ENCODE results near the gene ZNF397.

The ZNF397 gene

GRCh38 chr18:35240664-35241447 is at the start of gene ZNF397:
Gene ZNF397, plus strand, starts transcription at chr18:35241034. Its CDS starts 1,437 bp downstream, at chr18:35242471.
- Histone ChIP-seq H3K9me2 (replicated peaks; ENCODE audit: insufficient read depth, low read length) (no peaks in the 10 kb centered on the region), H3K36me3 (replicated peaks; ENCODE audit: insufficient read depth, low read length) (0 out of 2 replicates have a peak, but pooled peaks cover 3% of the 10 kb centered on the region), H3F3A (ENCODE audit: insufficient read depth, low read length) (no peaks in the 10 kb centered on the region), H3K4me2 (ENCODE audit: low read depth, low read length) (peak within 1 kb of the TSS; percentile 55), H3K27ac (ENCODE audit: low read length) (peak within 1 kb of the TSS; percentile 88), H3K9me3 (replicated peaks; ENCODE audit: insufficient read depth, low read length) (no peaks in the 10 kb centered on the region), H3K4me3 (ENCODE audit: low read length) (peak within 1 kb of the TSS; percentile 77), H3K27me3 (replicated peaks; ENCODE audit: insufficient read depth, low read length) (no peaks in the 10 kb centered on the region), H3K9ac (ENCODE audit: low read length) (peak within 1 kb of the TSS; percentile 88), H3K4me1 (ENCODE audit: low read length) (0 out of 2 replicates have a peak, but pooled peaks cover 3% of the 10 kb centered on the region), H3K79me2 (ENCODE audit: low read length) (peaks cover 7% of the 10 kb centered on the region; the same call in 1 of the 2 replicates), H2AFZ (ENCODE audit: low read length) (peak within 1 kb of the TSS; percentile 96), H4K20me1 (ENCODE audit: insufficient read depth, low read length) (no peaks in the 10 kb centered on the region)
- DNase-seq, result peak; percentile 97
- TF ChIP-seq CTCF (IDR thresholded peaks at IDR 0.05; ENCODE audit: low read length), result no peak
- TF ChIP-seq EZH2 (optimal IDR thresholded peaks at IDR 0.05; ENCODE audit: low read depth, low read length), result no peak
- TF ChIP-seq EZH2phosphoT487 (IDR thresholded peaks at IDR 0.05; ENCODE audit: low read length), result no peak

- TF ChIP-seq CTCF (IDR thresholded peaks at IDR 0.05; ENCODE audit: low read length) (no peak), EZH2phosphoT487 (IDR thresholded peaks at IDR 0.05; ENCODE audit: low read length) (no peak), EZH2 (optimal IDR thresholded peaks at IDR 0.05; ENCODE audit: low read depth, low read length) (no peak)
- no peaks in the 10 kb centered on the region for H3F3A ChIP-seq (ENCODE audit: insufficient read depth, low read length)
- H3K9ac ChIP-seq (ENCODE audit: low read length), result no peak overlapping the region
- H3K9me3 ChIP-seq (replicated peaks; ENCODE audit: insufficient read depth, low read length), result no peaks in the 10 kb centered on the region
- no peak overlapping the region for H3K4me2 ChIP-seq (ENCODE audit: low read depth, low read length)
- H3K4me1 ChIP-seq (ENCODE audit: low read length), result no peaks in the 10 kb centered on the region
- H3K79me2 ChIP-seq (ENCODE audit: low read length), result no peaks in the 10 kb centered on the region
- 0 out of 2 replicates have a peak overlapping the region, but pooled peaks have one; percentile 31 for H2AFZ ChIP-seq (ENCODE audit: low read length)
- H3K27ac ChIP-seq (ENCODE audit: low read length), result no peak overlapping the region
- no peaks in the 10 kb centered on the region for H3K9me2 ChIP-seq (replicated peaks; ENCODE audit: insufficient read depth, low read length)
- no peaks in the 10 kb centered on the region for H4K20me1 ChIP-seq (ENCODE audit: insufficient read depth, low read length)
- no peaks in the 10 kb centered on the region for H3K36me3 ChIP-seq (replicated peaks; ENCODE audit: insufficient read depth, low read length)
- no peak overlapping the region for H3K4me3 ChIP-seq (ENCODE audit: low read length)
- no peaks in the 10 kb centered on the region for H3K27me3 ChIP-seq (replicated peaks; ENCODE audit: insufficient read depth, low read length)
- DNase-seq, result no peak
Observed at GRCh38 chr18:35191698-35192025, 49.2 kb upstream of the ZNF397 start.

GRCh38 chr18:35192415-35192814 is 48.4 kb upstream of the ZNF397 start:
- Histone ChIP-seq H3K4me3 (ENCODE audit: low read length) (no peak overlapping the region), H2AFZ (ENCODE audit: low read length) (0 out of 2 replicates have a peak overlapping the region, but pooled peaks have one; percentile 27), H4K20me1 (ENCODE audit: insufficient read depth, low read length) (no peaks in the 10 kb centered on the region), H3K9me2 (replicated peaks; ENCODE audit: insufficient read depth, low read length) (no peaks in the 10 kb centered on the region), H3K27ac (ENCODE audit: low read length) (no peak overlapping the region), H3K27me3 (replicated peaks; ENCODE audit: insufficient read depth, low read length) (no peaks in the 10 kb centered on the region), H3K9ac (ENCODE audit: low read length) (no peak overlapping the region), H3K79me2 (ENCODE audit: low read length) (no peaks in the 10 kb centered on the region), H3K4me2 (ENCODE audit: low read depth, low read length) (no peak overlapping the region), H3K36me3 (replicated peaks; ENCODE audit: insufficient read depth, low read length) (no peaks in the 10 kb centered on the region), H3K9me3 (replicated peaks; ENCODE audit: insufficient read depth, low read length) (no peaks in the 10 kb centered on the region), H3F3A (ENCODE audit: insufficient read depth, low read length) (no peaks in the 10 kb centered on the region), H3K4me1 (ENCODE audit: low read length) (no peaks in the 10 kb centered on the region)
- no peak for DNase-seq
- TF ChIP-seq CTCF (IDR thresholded peaks at IDR 0.05; ENCODE audit: low read length) (no peak), EZH2 (optimal IDR thresholded peaks at IDR 0.05; ENCODE audit: low read depth, low read length) (no peak), EZH2phosphoT487 (IDR thresholded peaks at IDR 0.05; ENCODE audit: low read length) (no peak)
